Motor neuron (in vitro differentiated cells): ENCODE measurements around the gene FAM83G. TPM values are rescaled to one million over a fixed set of nuclear protein-coding genes. Genes with fewer than 3 reads are reported as not detected.
"Not testable (repeated sequence)": the region's sequence is repeated elsewhere in the genome, so short reads cannot be mapped to it uniquely, and the experiment has no call there.

Source experiments
- ATAC-seq, 8 experiments: fragments of 200-7000 bp; cut with Tn5 transposase; replicated peaks in 6 of 8; 2 replicates each; pipeline ENCODE4 v1.8.0; 2021; ENCODE audit warnings: mild to moderate bottlenecking in 8 of 8, moderate library complexity in 8 of 8
- H3K27ac ChIP-seq, 2 donors: fragments of 250-450 bp; sonication (Bioruptor Pico); 2 replicates each; pipeline ENCODE4 v1.9.0; 2021; ENCODE audit warnings: antibody characterized with exemption in 2 of 2, mild to moderate bottlenecking in 2 of 2, moderate library complexity in 1 of 2
- H3K4me1 ChIP-seq, 2 donors: fragments of 250-450 bp; sonication (Bioruptor Pico); replicated peaks in 1 of 2; 2 replicates each; pipeline ENCODE4 v1.6.1; 2021; ENCODE audit warnings: antibody characterized with exemption in 2 of 2, mild to moderate bottlenecking in 2 of 2, moderate library complexity in 1 of 2
- H3K4me3 ChIP-seq, 5 donors: fragments of 250-450 bp; sonication (Bioruptor Pico); 2 replicates each; pipeline ENCODE4 v1.9.0; 2021; ENCODE audit warnings: antibody characterized with exemption in 5 of 5, mild to moderate bottlenecking in 5 of 5, moderate library complexity in 4 of 5
- WGBS, 10 experiments: fragments of 450-650 bp; shearing (Covaris generic); methylation state at CpG; one replicate each; pipeline ENCODE4 v1.0.0; 2022; 5-methylcytosine and 5-hydroxymethylcytosine counted together
- in situ Hi-C, 9 experiments: fragments of 400-800 bp; cut with MboI; loops; one replicate each; pipeline ENCODE4 v1.15.0; 2021; ENCODE audit warnings: low sequenced_read_pairs in 9 of 9, low pct_unique_long_range_greater_than_20kb in 2 of 9; ENCODE audit not compliant: unreplicated experiment in 9 of 9
- total RNA-seq, 8 experiments: library from RNA; unstranded; fragments of 300-600 nt; gene quantifications; 2 replicates each; pipeline versions ENCODE4 v1.2.3 to v1.2.4, GENCODE V29; 2022

The FAM83G gene
- total RNA-seq, 8 experiments from 2014 or later: 0.37 to 5.9 (median 2.0) TPM

- no peaks in the 10 kb centered on the region for H3K4me1 ChIP-seq
- WGBS, 10 experiments: 77 to 100% (median 90%) methylated on average over 1 to 12 of the region's 14 CpGs; no CpG with 5 or more reads in 1 of the 10 experiments
- in situ Hi-C loops: loop anchor here in 1 of 9 experiments (25.0 kb wide), 1 partner anchor 121 kb away; no protein-coding TSS in a partner anchor
- peak in 1 of 8 experiments; percentile 28 for ATAC-seq
- no peak overlapping the region for H3K27ac ChIP-seq
- no peak overlapping the region for H3K4me3 ChIP-seq
Measured at GRCh38 chr17:18933102-18934058, 71.2 kb downstream of the FAM83G start.

GRCh38 chr17:18932360-18933055 lies 72.1 kb downstream of the FAM83G start:
- H3K27ac ChIP-seq: no peak overlapping the region
- no peak for ATAC-seq
- 90 to 100% methylated on average over 1 to 2 of the region's 5 CpGs; no CpG with 5 or more reads in 8 of the 10 experiments for WGBS, 10 experiments
- in situ Hi-C loops: loop anchor here in 1 of 9 experiments (25.0 kb wide), 1 partner anchor 120 kb away; no protein-coding TSS in a partner anchor
- no peaks in the 10 kb centered on the region for H3K4me1 ChIP-seq
- H3K4me3 ChIP-seq: no peak overlapping the region

DNA sequence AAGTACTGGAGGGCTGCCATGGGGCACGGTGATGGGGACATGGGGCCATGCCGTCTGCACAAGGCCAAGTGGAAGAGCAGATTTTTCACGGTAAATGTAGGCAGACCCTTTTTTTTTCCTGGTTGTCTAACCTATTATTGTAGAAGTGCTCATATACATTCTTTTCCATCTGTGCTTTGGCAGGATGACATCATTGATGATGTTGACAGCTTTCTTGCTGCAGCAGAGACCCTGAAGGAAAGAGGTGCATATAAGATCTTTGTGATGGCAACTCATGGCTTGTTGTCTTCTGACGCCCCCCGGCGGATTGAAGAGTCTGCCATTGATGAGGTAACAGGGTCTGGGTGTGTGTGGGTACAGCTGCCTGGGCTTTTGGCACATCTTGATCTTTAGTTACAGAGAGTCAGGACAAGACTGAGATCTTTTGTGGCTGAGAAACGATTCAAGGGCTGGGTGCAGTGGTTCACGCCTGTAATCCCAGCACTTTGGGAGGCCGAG lies 75.9 kb downstream of the FAM83G start:
- no peak overlapping the region for H3K4me3 ChIP-seq
- H3K27ac ChIP-seq: no peak overlapping the region
- WGBS, 10 experiments: 50 to 98% (median 94%) methylated on average over 2 to 9 of the region's 9 CpGs; no CpG with 5 or more reads in 2 of the 10 experiments
- peak in 2 of 8 experiments; percentile 54 to 57 for ATAC-seq
- H3K4me1 ChIP-seq: no peaks in the 10 kb centered on the region
- in situ Hi-C loops: loop anchor here in 1 of 9 experiments (25.0 kb wide), 1 partner anchor 116 kb away; no protein-coding TSS in a partner anchor

- in situ Hi-C loops: loop anchor here in 1 of 9 experiments (25.0 kb wide), 1 partner anchor 113 kb away; no protein-coding TSS in a partner anchor
- ATAC-seq: no peak
- Histone ChIP-seq H3K4me1 (peaks cover 2 to 4% of the 10 kb centered on the region in 2 donors), H3K27ac (no peak overlapping the region), H3K4me3 (no peak overlapping the region)
- WGBS, 10 experiments: 88 to 100% (median 100%) methylated on average over 1 of the region's 1 CpG; no CpG with 5 or more reads in 4 of the 10 experiments
Measured at GRCh38 chr17:18925187-18925586, 79.4 kb downstream of the FAM83G start.

DNA sequence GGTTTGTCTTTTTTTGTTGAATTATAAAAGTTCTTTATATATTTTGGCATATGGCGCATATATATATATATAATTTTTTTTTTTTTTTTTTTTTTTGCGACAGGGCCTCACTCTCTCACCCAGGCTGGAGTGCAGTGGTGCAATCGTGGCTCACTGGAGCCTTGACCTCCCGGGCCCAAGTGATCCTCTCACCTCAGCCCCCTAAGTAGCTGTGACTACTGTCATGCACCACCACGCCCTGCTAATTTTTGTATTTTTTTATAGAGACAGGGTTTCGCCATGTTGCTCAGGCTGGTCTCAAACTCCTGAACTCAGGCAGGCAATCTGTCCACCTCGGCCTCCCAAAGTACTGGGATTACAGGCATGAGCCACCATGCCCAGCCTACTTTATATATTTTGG lies 82.0 kb downstream of the FAM83G start:
- in situ Hi-C loops, H3K27ac ChIP-seq, H3K4me3 ChIP-seq, H3K4me1 ChIP-seq, ATAC-seq: not testable (repeated sequence)
- 92 to 100% (median 100%) methylated on average over 1 to 7 of the region's 7 CpGs for WGBS, 10 experiments

DNA sequence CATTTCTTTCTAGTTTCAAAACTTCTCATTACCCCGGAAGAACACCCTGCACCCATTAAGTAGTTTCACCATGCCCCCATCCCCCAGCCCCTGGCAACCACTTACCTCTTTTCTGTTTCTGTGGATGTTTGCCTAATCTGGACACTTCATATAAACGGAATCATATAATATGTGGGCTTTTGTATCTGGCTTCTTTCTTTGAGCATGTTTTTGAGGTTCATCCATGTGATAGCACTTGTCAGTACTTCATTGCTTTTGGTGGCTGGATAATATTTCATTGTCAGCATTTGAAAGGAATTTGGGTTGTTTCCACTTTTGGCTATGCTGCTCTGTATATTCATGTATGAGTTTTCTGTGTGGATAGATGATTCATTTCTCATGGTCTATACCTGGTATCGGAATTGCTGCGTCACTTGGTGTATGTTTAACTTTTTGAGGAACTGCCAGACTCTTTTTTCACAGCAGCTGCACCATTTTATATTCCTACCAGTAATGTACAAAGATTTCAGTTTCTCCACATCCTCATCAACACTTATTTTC lies 82.6 kb downstream of the FAM83G start:
- 65 to 100% (median 94%) methylated on average over 2 to 4 of the region's 4 CpGs; no CpG with 5 or more reads in 4 of the 10 experiments for WGBS, 10 experiments
- H3K27ac ChIP-seq: no peak overlapping the region

GRCh38 chr17:18921485-18921884 lies 83.1 kb downstream of the FAM83G start:
- Histone ChIP-seq H3K27ac (no peak overlapping the region), H3K4me3 (no peak overlapping the region), H3K4me1 (peaks cover 2 to 4% of the 10 kb centered on the region in 2 donors)
- 50 to 100% (median 80%) methylated on average over 1 to 2 of the region's 2 CpGs; no CpG with 5 or more reads in 5 of the 10 experiments for WGBS, 10 experiments
- no peak for ATAC-seq
- in situ Hi-C loops: no loop called here

More for the DNA sequence above, 82.6 kb downstream of the FAM83G start:
- H3K4me3 ChIP-seq: no peak overlapping the region
- in situ Hi-C loops: no loop called here
- peaks cover 2 to 4% of the 10 kb centered on the region in 2 donors for H3K4me1 ChIP-seq
- ATAC-seq: no peak

GRCh38 chr17:18920911-18921441 lies 83.6 kb downstream of the FAM83G start:
- Histone ChIP-seq H3K4me3 (no peak overlapping the region), H3K27ac (no peak overlapping the region), H3K4me1 (peaks cover 2 to 4% of the 10 kb centered on the region in 2 donors)
- in situ Hi-C loops: no loop called here
- 4 to 81% (median 38%) methylated on average over 1 to 6 of the region's 6 CpGs for WGBS, 10 experiments
- ATAC-seq: peak in 1 of 8 experiments; percentile 35

GRCh38 chr17:18919963-18920362 lies 84.6 kb downstream of the FAM83G start:
- in situ Hi-C loops: no loop called here
- Histone ChIP-seq H3K4me3 (no peak overlapping the region), H3K4me1 (peaks cover 2 to 4% of the 10 kb centered on the region in 2 donors), H3K27ac (no peak overlapping the region)
- 0 to 100% (median 73%) methylated on average over 1 to 4 of the region's 6 CpGs; no CpG with 5 or more reads in 3 of the 10 experiments for WGBS, 10 experiments
- peak in 2 of 8 experiments; percentile 64 to 65 for ATAC-seq

Other genes with a start within 250 kb of the FAM83G start
- gene TVP23B, start 223.6 kb downstream of the FAM83G start, total RNA-seq: 10 to 100 TPM; 30.7 to 63.1 (median 41.5) TPM
- gene PRPSAP2, start 146.6 kb downstream of the FAM83G start, total RNA-seq: 10 to 100 TPM; 39.0 to 89.8 (median 63.7) TPM
- gene SLC5A10, start 52.6 kb downstream of the FAM83G start, total RNA-seq: under 1 TPM in 5 of 8 experiments, not detected in 3; 0.09 to 0.76 (median 0.45) TPM
- gene GRAP, start 42.2 kb upstream of the FAM83G start, total RNA-seq: 1 to 10 TPM in 1 of 8 experiments, under 1 TPM in 6, not detected in 1; 0.33 to 1.5 (median 0.50) TPM
- 1 to 10 TPM in 5 of 8 experiments, under 1 TPM in 1, not detected in 2; 0.90 to 5.2 (median 1.4) TPM for gene GRAPL, start 122.8 kb upstream of the FAM83G start, total RNA-seq
- gene EPN2, start 232.6 kb upstream of the FAM83G start, total RNA-seq: 10 to 100 TPM; 18.0 to 32.3 (median 20.7) TPM